ENCODE results near the gene CAPN11.

DNA sequence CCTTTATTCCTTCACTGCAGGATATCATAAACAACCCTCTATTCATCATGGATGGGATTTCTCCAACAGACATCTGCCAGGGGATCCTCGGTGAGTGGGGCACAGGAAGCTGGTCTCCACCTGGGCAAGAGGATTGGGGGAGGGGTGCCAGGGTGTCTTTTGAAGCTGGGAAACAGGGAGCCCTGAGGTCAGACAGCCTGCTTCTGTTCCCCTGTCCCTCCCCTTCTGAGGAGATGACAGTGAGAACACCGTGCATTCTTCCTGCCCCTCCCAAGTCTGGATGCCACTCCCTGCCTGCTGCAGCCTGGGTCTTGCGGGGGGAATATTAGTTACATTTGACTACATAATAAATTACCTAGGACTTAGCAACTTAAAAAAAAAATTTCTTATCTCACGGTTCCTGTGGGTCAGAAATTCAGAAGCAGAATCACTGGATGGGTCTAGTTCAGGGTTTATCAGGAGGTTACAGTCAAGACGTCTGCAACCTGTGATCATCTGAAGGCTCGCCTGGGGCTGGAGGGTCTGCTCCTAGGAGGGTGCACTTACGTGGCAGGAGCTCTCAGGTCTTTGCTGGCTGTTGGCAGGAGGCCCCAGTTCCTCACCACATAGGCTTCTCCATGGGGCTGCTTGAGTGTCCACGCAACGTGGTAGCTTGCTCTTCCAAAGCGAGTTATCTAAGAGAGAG lies 11.4 kb downstream of the CAPN11 start:
- TF ChIP-seq, protein P1, sequence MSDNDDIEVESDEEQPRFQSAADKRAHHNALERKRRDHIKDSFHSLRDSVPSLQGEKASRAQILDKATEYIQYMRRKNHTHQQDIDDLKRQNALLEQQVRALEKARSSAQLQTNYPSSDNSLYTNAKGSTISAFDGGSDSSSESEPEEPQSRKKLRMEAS (IDR thresholded peaks at IDR 0.05; ENCODE audit: insufficient read depth, insufficient read length) = no peak
- TF ChIP-seq POLR2AphosphoS5 (IDR thresholded peaks at IDR 0.05; ENCODE audit: insufficient read depth, low read depth, low read length) (no peak), CTCF (IDR thresholded peaks at IDR 0.05; ENCODE audit: extremely low read depth in 1 of 2, insufficient read depth in 1 of 2, low read depth in 1 of 2, low read length in 2 of 2) (no peak), EZH2 (IDR thresholded peaks at IDR 0.05; ENCODE audit: borderline replicate concordance, low read depth, low read length, severe bottlenecking) (no peak), POLR2A (IDR thresholded peaks at IDR 0.05; ENCODE audit: low read depth, low read length) (no peak), FOS (IDR thresholded peaks at IDR 0.05; ENCODE audit: borderline replicate concordance, insufficient read depth, low read length) (no peak), MYC (IDR thresholded peaks at IDR 0.05; ENCODE audit: low read depth, low read length) (no peak), JUN (IDR thresholded peaks at IDR 0.05; ENCODE audit: borderline replicate concordance, insufficient read depth, insufficient read length, low read depth) (no peak)

Data from endothelial cell of umbilical vein (primary cell).